ENCODE data around the gene B3GAT1.
A peak's percentile ranks its signal among the peaks of the same experiment; 100 is the strongest.

B3GAT1 gene

GRCh38 chr11:134374171-134374570 lies 37.9 kb downstream of the B3GAT1 start:
- DNase-seq: no peak

GRCh38 chr11:134373591-134374052 lies 38.4 kb downstream of the B3GAT1 start:
- no peak for DNase-seq

- DNase-seq: peak in 5 of 56 donors; percentile 21 to 42 (median 28)
Observed at GRCh38 chr11:134372961-134373360, 39.1 kb downstream of the B3GAT1 start.

GRCh38 chr11:134372536-134372935 lies 39.5 kb downstream of the B3GAT1 start:
- DNase-seq: no peak

GRCh38 chr11:134371436-134372185 lies 40.4 kb downstream of the B3GAT1 start:
- DNase-seq: no peak

- no peak for DNase-seq
Observed at GRCh38 chr11:134370526-134371435, 41.3 kb downstream of the B3GAT1 start.

- no peak for DNase-seq
Observed at GRCh38 chr11:134369656-134370525, 42.2 kb downstream of the B3GAT1 start.

- DNase-seq: no peak
Observed at GRCh38 chr11:134367781-134368180, 44.3 kb downstream of the B3GAT1 start.

GRCh38 chr11:134366254-134366653 lies 45.8 kb downstream of the B3GAT1 start:
- DNase-seq: no peak

- peak in 3 of 56 donors; percentile 17 to 32 (median 25) for DNase-seq
Observed at GRCh38 chr11:134365011-134365925, 46.8 kb downstream of the B3GAT1 start.

- DNase-seq: no peak
Observed at GRCh38 chr11:134364261-134364660, 47.8 kb downstream of the B3GAT1 start.

GRCh38 chr11:134363592-134363991 lies 48.5 kb downstream of the B3GAT1 start:
- DNase-seq: no peak

GRCh38 chr11:134363161-134363560 lies 48.9 kb downstream of the B3GAT1 start:
- no peak for DNase-seq

- DNase-seq: no peak
Observed at GRCh38 chr11:134362192-134362901, 49.7 kb downstream of the B3GAT1 start.

GRCh38 chr11:134361661-134362060 lies 50.4 kb downstream of the B3GAT1 start:
- DNase-seq: no peak

GRCh38 chr11:134360050-134360835 lies 51.8 kb downstream of the B3GAT1 start:
- peak in 55 of 56 donors; percentile 18 to 91 (median 72) for DNase-seq

- no peak for DNase-seq
Observed at GRCh38 chr11:134359646-134360045, 52.4 kb downstream of the B3GAT1 start.

GRCh38 chr11:134358856-134359490 lies 53.1 kb downstream of the B3GAT1 start:
- no peak for DNase-seq

All from amygdala (tissue), 56 donors.